ENCODE results near the gene ZC3H4.

DNA sequence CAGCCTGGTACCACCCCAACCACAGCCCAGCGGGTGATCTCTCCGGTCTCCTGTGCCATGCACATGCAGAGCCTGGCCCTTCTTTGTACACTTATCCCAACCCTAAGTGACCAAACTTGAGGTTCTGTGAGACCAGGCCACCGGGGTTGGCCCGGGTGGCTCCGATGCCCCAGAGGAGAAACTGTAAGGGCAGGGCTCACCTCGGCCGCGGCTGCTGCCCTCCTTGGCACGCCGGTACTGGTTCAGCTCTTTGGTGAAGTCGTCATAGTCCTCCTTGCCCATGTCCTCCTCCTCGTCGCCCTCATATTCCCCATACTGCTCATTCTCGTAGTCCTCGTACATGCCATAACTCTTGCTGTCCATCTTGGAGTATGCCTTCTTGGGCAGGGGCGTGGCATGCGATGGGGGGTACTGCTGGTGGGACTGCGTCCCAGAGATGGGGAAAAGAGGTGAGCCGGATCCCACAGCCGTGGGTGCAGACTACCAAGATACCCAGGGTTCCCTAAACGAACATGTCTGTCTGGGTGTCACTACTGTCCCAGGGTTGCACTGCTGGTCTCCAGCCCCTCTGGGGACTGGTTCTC is 23.7 kb downstream of the ZC3H4 start:
- TF ChIP-seq, protein P1, sequence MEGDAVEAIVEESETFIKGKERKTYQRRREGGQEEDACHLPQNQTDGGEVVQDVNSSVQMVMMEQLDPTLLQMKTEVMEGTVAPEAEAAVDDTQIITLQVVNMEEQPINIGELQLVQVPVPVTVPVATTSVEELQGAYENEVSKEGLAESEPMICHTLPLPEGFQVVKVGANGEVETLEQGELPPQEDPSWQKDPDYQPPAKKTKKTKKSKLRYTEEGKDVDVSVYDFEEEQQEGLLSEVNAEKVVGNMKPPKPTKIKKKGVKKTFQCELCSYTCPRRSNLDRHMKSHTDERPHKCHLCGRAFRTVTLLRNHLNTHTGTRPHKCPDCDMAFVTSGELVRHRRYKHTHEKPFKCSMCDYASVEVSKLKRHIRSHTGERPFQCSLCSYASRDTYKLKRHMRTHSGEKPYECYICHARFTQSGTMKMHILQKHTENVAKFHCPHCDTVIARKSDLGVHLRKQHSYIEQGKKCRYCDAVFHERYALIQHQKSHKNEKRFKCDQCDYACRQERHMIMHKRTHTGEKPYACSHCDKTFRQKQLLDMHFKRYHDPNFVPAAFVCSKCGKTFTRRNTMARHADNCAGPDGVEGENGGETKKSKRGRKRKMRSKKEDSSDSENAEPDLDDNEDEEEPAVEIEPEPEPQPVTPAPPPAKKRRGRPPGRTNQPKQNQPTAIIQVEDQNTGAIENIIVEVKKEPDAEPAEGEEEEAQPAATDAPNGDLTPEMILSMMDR (IDR thresholded peaks at IDR 0.05): no peak
- TF ChIP-seq POLR2AphosphoS5 (IDR thresholded peaks at IDR 0.05; ENCODE audit: low read depth, low read length) (no peak), REST (IDR thresholded peaks at IDR 0.05; ENCODE audit: insufficient read depth in 1 of 2, low read depth in 2 of 2, low read length in 1 of 2) (no peak), TCF7L2 (IDR thresholded peaks at IDR 0.05; ENCODE audit: low read depth, low read length) (no peak), SIN3A (IDR thresholded peaks at IDR 0.05; ENCODE audit: borderline replicate concordance, insufficient read depth, low read depth, low read length) (no peak)
